Measurements from ENCODE around the gene TRMT61B.

The TRMT61B gene

DNA sequence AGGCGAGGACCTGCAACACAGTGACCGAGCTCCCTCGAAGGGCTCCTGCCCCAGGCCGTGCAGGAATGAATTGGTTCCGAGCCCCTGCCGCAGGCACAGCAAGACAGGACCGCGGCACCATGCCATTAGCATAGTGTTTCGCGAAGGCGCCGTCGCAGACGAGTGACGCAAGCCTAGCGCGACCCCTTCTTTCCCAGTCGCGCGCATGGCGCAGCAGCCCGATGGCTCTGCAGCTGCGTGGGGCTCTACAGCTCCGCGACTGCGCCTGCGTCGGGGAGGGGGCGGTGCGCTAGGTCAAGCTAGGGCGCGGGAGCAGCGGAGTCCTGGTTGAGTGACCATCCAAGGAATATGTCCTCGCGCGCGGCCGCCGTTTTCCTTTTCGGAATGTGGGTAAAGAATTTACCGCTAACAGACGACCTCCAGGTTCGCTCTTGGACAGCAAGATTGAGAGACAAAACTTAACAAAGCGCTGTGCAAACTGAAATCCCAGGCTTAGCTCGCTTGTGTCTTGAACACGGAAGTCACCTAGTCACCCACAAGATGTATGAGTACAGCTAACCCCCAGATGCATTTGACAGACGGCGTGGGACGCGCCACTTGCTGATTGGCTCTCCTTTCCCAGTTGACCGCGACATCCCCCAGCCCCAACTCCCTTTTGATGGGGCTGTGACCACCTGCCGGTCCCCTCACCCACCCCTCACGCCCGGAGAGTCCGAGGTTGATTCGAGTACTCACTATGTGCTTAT is at the start of gene TRMT61B:
TSS of gene TRMT61B (minus strand) at position 164 of the 746 bp plus-strand sequence. CDS start at position 132, 32 bp downstream.
- H3K9me3 Mint-ChIP-seq: no peaks in the 10 kb centered on the region
- peak within 1 kb of the TSS; percentile 95 for H3K27ac Mint-ChIP-seq
- peaks cover 11% of the 10 kb centered on the region for H3K36me3 Mint-ChIP-seq (ENCODE audit: low read depth)
- DNase-seq (ENCODE audit: low spot score): peak; percentile 99
- peaks cover 18% of the 10 kb centered on the region for H3K4me1 Mint-ChIP-seq (ENCODE audit: low read depth)
- H3K4me3 Mint-ChIP-seq: peak within 1 kb of the TSS; percentile 98
- peaks cover 8% of the 10 kb centered on the region for H3K27me3 Mint-ChIP-seq (ENCODE audit: low read depth)

DNA sequence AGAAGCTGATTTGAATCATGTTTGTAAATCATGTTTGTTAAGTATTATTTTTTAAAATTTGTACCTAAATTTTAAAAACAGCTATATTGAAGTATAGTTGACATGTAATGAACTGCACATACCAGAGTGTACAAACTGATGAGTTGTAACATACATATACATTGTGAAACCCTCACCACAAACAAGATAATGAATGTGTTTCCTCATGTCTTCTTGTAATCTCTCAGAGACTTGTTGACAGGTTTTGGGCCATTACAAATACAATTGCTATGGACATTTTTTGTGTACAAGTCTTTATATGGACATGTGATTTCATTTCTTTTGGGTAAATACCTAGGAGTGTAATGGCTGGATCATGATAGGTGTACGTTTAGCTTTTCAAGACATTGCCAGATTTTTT is 45.8 kb upstream of the TRMT61B start:
- no peaks in the 10 kb centered on the region for H3K27me3 Mint-ChIP-seq (ENCODE audit: low read depth)
- H3K4me3 Mint-ChIP-seq: no peak overlapping the region
- H3K9me3 Mint-ChIP-seq: no peaks in the 10 kb centered on the region
- peak overlapping the region; percentile 27 for H3K27ac Mint-ChIP-seq
- peaks cover 43% of the 10 kb centered on the region for H3K36me3 Mint-ChIP-seq (ENCODE audit: low read depth)
- peaks cover 8% of the 10 kb centered on the region for H3K4me1 Mint-ChIP-seq (ENCODE audit: low read depth)
- DNase-seq (ENCODE audit: low spot score): no peak

- no peaks in the 10 kb centered on the region for H3K4me1 Mint-ChIP-seq (ENCODE audit: low read depth)
- H3K36me3 Mint-ChIP-seq (ENCODE audit: low read depth): peaks cover 57% of the 10 kb centered on the region
- no peak overlapping the region for H3K4me3 Mint-ChIP-seq
- H3K27me3 Mint-ChIP-seq (ENCODE audit: low read depth): no peaks in the 10 kb centered on the region
- H3K27ac Mint-ChIP-seq: no peak overlapping the region
- no peaks in the 10 kb centered on the region for H3K9me3 Mint-ChIP-seq
- DNase-seq (ENCODE audit: low spot score): no peak
These were observed 39.7 kb upstream of the TRMT61B start for GRCh38 chr2:28909655-28910353.

DNA sequence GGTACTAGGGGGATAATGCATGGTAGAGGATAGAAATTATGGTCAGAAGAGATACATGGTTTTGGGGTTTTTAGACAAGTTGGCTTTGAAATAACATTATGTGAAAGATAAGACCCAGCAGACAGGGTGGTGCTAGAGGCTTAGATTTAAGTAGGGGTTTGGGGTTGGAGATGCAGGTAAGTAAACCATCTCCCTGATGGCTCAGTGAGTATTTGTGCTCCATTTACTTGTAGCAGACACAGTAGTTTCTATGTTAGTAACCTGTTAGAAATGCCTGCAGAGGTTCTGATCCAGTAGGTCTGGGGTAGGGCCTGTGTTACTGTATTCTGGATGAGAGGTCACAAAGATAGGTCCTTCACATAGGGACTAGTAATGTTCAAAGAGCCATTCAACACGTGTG is 38.1 kb upstream of the TRMT61B start:
- Mint-ChIP-seq H3K4me1 (ENCODE audit: low read depth) (no peaks in the 10 kb centered on the region), H3K27ac (no peak overlapping the region), H3K4me3 (no peak overlapping the region), H3K36me3 (ENCODE audit: low read depth) (peaks cover 49% of the 10 kb centered on the region), H3K27me3 (ENCODE audit: low read depth) (no peaks in the 10 kb centered on the region), H3K9me3 (no peaks in the 10 kb centered on the region)
- no peak for DNase-seq (ENCODE audit: low spot score)

DNA sequence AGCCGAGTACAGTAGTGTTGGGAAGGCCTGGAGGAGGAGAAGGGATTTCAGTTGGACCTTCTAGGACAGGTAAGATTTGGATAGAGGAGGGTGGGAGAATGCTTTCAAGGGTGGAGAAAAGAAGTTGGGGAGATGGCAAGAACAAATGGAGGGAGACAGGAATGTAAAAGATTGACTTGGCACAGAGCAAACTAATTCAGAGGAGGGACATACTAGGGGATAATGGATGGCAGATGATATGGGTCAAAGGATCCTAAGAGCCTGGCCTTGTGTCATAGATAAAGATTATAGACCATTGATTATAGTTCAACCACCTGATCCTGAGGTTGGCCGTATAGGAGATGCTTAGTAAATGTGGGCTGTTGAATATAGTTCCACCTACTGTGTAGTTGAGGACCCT is 36.7 kb upstream of the TRMT61B start:
- DNase-seq (ENCODE audit: low spot score): no peak
- Mint-ChIP-seq H3K4me1 (ENCODE audit: low read depth) (no peaks in the 10 kb centered on the region), H3K9me3 (no peaks in the 10 kb centered on the region), H3K27me3 (ENCODE audit: low read depth) (no peaks in the 10 kb centered on the region), H3K4me3 (no peak overlapping the region), H3K36me3 (ENCODE audit: low read depth) (peaks cover 48% of the 10 kb centered on the region), H3K27ac (peak overlapping the region; percentile 4)

GRCh38 chr2:28906376-28906775 is 36.3 kb upstream of the TRMT61B start:
- Mint-ChIP-seq H3K27me3 (ENCODE audit: low read depth) (no peaks in the 10 kb centered on the region), H3K9me3 (no peaks in the 10 kb centered on the region), H3K36me3 (ENCODE audit: low read depth) (peaks cover 47% of the 10 kb centered on the region), H3K4me3 (no peak overlapping the region), H3K27ac (peak overlapping the region; percentile 4), H3K4me1 (ENCODE audit: low read depth) (peaks cover 2% of the 10 kb centered on the region)
- DNase-seq (ENCODE audit: low spot score): no peak

DNA sequence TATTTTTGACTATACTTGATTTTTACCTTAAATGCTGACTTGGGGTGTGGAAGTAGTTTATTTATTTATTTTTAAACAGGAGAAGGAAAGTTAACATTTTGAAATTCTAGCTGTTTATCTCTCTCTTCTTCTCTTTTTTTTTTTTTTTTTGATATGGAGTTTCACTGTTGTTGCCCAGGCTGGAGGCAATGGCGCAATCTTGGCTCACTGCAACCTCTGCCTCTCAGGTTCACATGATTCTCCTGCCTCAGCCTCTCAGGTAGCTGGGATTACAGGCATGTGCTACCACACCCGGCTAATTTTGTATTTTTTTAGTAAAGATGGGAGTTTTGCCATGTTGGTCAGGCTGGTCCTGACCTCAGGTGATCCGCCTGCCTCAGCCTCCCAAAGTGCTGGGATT is 35.4 kb upstream of the TRMT61B start:
- no peak for DNase-seq (ENCODE audit: low spot score)
- Mint-ChIP-seq H3K9me3 (no peaks in the 10 kb centered on the region), H3K4me3 (no peak overlapping the region), H3K27me3 (ENCODE audit: low read depth) (no peaks in the 10 kb centered on the region), H3K4me1 (ENCODE audit: low read depth) (peaks cover 3% of the 10 kb centered on the region), H3K36me3 (ENCODE audit: low read depth) (peaks cover 47% of the 10 kb centered on the region), H3K27ac (no peak overlapping the region)

DNA sequence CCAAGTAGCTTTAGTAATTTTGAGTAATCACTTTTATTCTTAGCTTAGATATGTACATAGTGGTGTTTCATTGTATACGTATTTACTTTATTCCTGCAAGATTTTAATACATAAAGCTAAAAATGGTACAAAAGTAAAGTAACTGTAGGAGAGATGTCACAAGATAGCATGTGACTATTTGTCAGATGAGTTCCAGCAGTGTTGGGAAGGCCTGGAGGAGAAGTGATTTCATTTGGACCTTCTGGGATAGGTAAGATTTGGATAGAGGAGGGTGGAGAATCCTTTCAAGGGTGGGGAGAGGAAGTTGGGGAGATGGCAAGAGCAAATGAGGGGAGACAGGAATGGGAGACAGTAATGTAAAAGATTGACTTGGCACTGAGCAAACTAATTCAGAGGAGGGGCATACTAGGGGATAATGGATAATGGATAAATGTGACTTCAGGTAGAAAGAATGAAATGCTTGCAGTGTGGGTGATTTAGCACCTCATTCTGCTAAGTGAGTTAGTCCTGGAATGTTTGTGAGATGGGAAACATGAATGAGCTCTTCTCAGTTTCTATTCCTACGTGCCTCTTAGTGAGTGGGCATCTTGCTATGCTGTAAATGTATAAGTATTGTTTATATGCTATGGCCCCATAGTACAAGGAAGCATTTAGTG is 34.8 kb upstream of the TRMT61B start:
- Mint-ChIP-seq H3K4me1 (ENCODE audit: low read depth) (peaks cover 3% of the 10 kb centered on the region), H3K27me3 (ENCODE audit: low read depth) (no peaks in the 10 kb centered on the region), H3K27ac (no peak overlapping the region), H3K4me3 (no peak overlapping the region), H3K9me3 (no peaks in the 10 kb centered on the region), H3K36me3 (ENCODE audit: low read depth) (peaks cover 43% of the 10 kb centered on the region)
- no peak for DNase-seq (ENCODE audit: low spot score)

DNA sequence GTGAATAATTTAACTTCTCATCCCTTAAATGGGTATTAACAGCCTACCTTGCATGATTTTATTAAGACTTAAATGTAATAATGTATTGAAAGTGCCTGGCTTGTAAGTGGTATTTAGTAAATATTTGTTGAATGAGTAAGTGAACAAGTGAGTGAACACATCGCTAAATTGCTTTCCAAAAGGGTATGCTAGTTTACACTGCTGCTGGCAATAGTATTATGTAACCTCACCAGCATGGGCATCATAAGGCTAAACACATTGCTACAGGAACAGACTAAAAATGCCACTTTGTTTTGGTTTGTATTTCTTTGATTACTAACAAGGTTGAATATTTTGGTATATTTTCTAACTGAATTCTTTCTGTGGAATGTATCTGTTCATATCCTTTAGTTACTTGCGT is 34.2 kb upstream of the TRMT61B start:
- Mint-ChIP-seq H3K27me3 (ENCODE audit: low read depth) (no peaks in the 10 kb centered on the region), H3K27ac (no peak overlapping the region), H3K4me3 (no peak overlapping the region), H3K36me3 (ENCODE audit: low read depth) (peaks cover 37% of the 10 kb centered on the region), H3K9me3 (no peaks in the 10 kb centered on the region), H3K4me1 (ENCODE audit: low read depth) (peaks cover 4% of the 10 kb centered on the region)
- DNase-seq (ENCODE audit: low spot score): no peak

DNA sequence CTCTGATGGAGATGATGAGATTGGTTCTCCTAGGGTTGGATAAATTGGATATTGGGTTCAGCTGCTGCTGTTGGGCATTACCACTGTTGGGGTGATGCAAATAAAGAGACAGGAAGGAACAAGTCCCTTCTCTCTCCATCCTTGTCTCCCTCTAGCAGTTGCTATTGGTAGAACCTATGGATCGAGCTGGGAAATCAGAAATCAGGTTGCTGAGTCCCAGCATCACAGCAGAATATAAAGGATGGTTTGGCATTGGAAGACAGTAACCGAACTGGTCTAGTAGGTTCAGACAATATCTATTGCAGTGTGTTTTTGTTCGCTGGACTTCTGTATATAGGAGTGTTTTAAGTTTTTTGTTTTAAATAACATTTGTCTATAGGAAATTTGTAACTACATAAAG is 32.5 kb upstream of the TRMT61B start:
- Mint-ChIP-seq H3K4me1 (ENCODE audit: low read depth) (peaks cover 19% of the 10 kb centered on the region), H3K27ac (no peak overlapping the region), H3K36me3 (ENCODE audit: low read depth) (peaks cover 30% of the 10 kb centered on the region), H3K4me3 (no peak overlapping the region), H3K27me3 (ENCODE audit: low read depth) (no peaks in the 10 kb centered on the region), H3K9me3 (no peaks in the 10 kb centered on the region)
- no peak for DNase-seq (ENCODE audit: low spot score)

GRCh38 chr2:28901841-28902240 is 31.7 kb upstream of the TRMT61B start:
- Mint-ChIP-seq H3K36me3 (ENCODE audit: low read depth) (peaks cover 27% of the 10 kb centered on the region), H3K9me3 (no peaks in the 10 kb centered on the region), H3K27ac (no peak overlapping the region), H3K4me1 (ENCODE audit: low read depth) (peaks cover 25% of the 10 kb centered on the region), H3K27me3 (ENCODE audit: low read depth) (no peaks in the 10 kb centered on the region), H3K4me3 (no peak overlapping the region)
- DNase-seq (ENCODE audit: low spot score): no peak

GRCh38 chr2:28901202-28901601 is 31.1 kb upstream of the TRMT61B start:
- H3K27ac Mint-ChIP-seq: no peak overlapping the region
- no peaks in the 10 kb centered on the region for H3K27me3 Mint-ChIP-seq (ENCODE audit: low read depth)
- H3K4me1 Mint-ChIP-seq (ENCODE audit: low read depth): peaks cover 28% of the 10 kb centered on the region
- H3K36me3 Mint-ChIP-seq (ENCODE audit: low read depth): peaks cover 21% of the 10 kb centered on the region
- no peak for DNase-seq (ENCODE audit: low spot score)
- H3K9me3 Mint-ChIP-seq: no peaks in the 10 kb centered on the region
- H3K4me3 Mint-ChIP-seq: no peak overlapping the region

DNA sequence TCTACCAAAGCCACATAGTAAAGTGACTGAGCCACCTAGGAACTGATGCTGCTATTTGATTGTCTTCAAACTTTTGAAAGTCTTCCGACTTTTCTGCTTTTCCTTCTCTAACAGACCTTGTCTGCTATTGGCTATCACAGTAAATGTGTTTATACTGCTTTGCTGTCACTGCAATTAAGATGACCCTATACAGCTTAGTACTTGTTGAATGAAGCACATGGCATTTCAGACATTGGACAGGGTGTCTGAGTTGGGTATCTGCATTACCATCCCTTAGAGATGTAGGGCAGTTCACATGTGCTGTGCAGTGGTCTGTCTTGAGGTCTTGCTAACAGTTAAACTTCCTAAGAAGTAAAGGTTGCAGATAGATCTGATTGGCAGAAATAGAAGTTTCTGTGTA is 27.9 kb upstream of the TRMT61B start:
- Mint-ChIP-seq H3K4me3 (peak overlapping the region; percentile 56), H3K9me3 (no peaks in the 10 kb centered on the region), H3K27me3 (ENCODE audit: low read depth) (no peaks in the 10 kb centered on the region), H3K27ac (peak overlapping the region; percentile 11), H3K36me3 (ENCODE audit: low read depth) (peaks cover 18% of the 10 kb centered on the region), H3K4me1 (ENCODE audit: low read depth) (peaks cover 34% of the 10 kb centered on the region)
- DNase-seq (ENCODE audit: low spot score): no peak

DNA sequence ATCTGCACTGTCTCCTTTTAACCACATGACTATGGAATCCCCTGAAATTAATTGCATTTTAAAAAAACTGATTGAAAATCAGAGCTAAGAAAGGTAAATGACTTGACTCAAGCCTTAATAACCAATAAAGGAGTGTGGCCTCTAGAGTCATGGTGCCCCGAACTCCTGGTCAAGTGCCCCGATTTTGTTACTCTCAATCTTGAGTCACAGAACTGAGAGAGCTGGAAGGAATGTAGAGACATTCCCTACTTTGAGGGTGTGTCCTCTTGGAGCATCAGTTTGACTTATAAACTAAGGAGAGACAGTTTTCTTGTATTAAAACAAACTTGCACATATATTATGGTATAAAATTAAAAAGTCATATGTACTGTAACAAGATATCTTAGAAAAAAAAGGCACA is 26.8 kb upstream of the TRMT61B start:
- H3K36me3 Mint-ChIP-seq (ENCODE audit: low read depth): peaks cover 12% of the 10 kb centered on the region
- no peaks in the 10 kb centered on the region for H3K9me3 Mint-ChIP-seq
- no peak for DNase-seq (ENCODE audit: low spot score)
- no peaks in the 10 kb centered on the region for H3K27me3 Mint-ChIP-seq (ENCODE audit: low read depth)
- H3K27ac Mint-ChIP-seq: no peak overlapping the region
- H3K4me1 Mint-ChIP-seq (ENCODE audit: low read depth): peaks cover 34% of the 10 kb centered on the region
- peak overlapping the region; percentile 98 for H3K4me3 Mint-ChIP-seq

Data from T-helper 2 cell treated with Interferon-gamma antibody and Interleukin-4, amounts not matched to agents 5 μg/mL and 100 μg/mL, for 36 hours (primary cell).